GM12865 (cell line): Measurements from ENCODE around the gene ADAMTSL1.

ENCODE experiments used
- DNase-seq: peaks from one replicate; pipeline ENCODE4 v3.0.0; 2010; ENCODE audit warnings: low read depth
- H3K4me3 ChIP-seq: 2 replicates; pipeline ENCODE4 v1.5.1; 2011; ENCODE audit warnings: mild to moderate bottlenecking, low read depth, low read length, control low read depth
- TF ChIP-seq, protein P1 (sequence below): IDR thresholded peaks from 2 replicates; pipeline ENCODE4 v1.5.1; 2011; ENCODE audit warnings: low read length, control low read depth, low read depth, inconsistent platforms; ENCODE audit not compliant: insufficient read depth; ENCODE audit errors: missing control alignments

Gene ADAMTSL1

DNA sequence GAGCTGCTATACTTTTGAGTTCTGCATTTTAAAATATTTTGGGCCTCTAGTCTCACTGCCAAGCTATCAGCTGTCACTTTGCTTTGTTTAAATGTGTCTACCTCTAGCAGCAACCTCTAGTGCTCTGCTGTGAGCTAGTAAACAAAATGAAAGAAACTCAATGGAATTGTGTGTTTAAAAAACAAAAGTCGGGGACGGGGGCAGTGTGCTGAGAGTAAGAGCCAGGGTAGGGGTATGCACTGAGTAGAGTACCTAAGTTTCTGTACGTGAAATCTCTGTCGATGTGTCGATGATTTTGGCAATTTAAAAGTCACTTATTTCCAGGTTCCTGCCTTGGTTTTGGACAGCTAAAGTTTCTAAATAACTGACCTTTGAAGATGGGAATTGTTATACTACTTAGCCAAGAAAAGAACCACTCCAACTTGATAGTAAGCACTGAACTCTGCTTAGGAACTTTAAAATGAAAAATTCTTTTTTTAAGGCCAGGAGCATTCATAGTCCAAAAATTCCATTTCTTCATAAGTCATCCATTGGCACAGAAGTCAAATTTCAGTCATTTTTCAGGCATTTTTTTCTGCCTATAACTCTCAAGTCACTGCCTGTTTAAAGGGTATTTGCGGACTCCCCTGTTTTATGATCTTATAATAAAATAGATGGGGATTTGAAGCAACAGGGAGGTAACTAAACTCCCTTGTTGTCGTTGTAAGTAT is 447.6 kb downstream of the ADAMTSL1 start:
- TF ChIP-seq, protein P1, sequence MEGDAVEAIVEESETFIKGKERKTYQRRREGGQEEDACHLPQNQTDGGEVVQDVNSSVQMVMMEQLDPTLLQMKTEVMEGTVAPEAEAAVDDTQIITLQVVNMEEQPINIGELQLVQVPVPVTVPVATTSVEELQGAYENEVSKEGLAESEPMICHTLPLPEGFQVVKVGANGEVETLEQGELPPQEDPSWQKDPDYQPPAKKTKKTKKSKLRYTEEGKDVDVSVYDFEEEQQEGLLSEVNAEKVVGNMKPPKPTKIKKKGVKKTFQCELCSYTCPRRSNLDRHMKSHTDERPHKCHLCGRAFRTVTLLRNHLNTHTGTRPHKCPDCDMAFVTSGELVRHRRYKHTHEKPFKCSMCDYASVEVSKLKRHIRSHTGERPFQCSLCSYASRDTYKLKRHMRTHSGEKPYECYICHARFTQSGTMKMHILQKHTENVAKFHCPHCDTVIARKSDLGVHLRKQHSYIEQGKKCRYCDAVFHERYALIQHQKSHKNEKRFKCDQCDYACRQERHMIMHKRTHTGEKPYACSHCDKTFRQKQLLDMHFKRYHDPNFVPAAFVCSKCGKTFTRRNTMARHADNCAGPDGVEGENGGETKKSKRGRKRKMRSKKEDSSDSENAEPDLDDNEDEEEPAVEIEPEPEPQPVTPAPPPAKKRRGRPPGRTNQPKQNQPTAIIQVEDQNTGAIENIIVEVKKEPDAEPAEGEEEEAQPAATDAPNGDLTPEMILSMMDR = no peak
- no peak overlapping the region for H3K4me3 ChIP-seq
- no peak for DNase-seq

DNA sequence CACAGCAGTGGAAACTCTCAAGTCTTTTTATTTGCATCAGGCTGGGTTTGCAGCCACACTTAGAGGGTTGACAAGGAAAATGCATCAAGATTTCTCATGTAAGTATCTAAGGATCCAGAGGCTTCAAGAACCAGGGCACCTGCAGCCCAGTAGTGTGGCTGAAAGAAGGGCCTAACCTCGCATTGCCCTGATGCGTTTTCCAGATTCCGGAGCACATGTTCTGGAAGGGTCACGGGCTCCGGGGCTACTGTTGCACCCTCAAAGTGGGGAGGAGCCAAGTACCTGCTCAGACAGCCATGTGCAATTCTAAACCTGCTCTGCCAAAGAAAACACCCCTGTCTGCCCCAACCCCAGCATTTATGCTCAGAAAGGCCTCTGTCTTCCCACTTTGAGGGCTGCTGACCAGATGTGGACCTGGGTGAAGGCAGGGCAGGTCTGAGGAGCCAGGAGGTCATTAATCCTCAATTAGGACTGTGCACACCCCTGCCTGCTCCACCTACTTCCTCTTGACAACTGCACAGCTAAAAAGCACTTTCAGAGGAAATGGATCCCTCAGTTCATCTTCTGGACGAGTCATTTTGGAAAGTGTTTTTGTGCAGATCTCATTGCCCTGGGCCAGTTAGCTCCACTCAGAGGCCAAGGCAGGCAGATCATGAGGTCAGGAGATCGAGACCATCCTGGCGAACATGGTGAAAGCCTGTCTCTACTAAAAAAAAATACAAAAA is 448.4 kb downstream of the ADAMTSL1 start:
- TF ChIP-seq, protein P1 = no peak
- H3K4me3 ChIP-seq = no peak overlapping the region
- no peak for DNase-seq

DNA sequence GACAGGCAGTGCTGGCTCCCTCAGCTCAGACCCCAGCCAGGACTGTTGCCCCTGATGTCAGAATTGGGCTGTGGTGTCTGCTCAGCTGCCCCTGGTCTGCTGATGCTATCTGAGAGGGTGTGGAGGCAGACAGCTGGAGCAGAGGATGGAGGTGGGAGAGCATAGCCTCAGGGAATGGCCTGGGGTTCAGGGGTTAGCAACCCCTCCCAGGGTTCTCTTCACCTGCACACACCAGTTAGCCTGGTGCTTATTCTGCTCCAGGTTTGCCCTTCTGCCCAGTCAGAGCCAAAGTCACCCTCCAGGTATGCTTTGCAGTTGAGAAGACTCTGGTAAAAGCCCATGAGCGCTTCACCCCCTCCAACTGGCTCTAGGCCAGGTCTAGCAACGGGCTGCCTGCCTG is 449.2 kb downstream of the ADAMTSL1 start:
- no peak overlapping the region for H3K4me3 ChIP-seq
- no peak for DNase-seq
- TF ChIP-seq, protein P1 = no peak

DNA sequence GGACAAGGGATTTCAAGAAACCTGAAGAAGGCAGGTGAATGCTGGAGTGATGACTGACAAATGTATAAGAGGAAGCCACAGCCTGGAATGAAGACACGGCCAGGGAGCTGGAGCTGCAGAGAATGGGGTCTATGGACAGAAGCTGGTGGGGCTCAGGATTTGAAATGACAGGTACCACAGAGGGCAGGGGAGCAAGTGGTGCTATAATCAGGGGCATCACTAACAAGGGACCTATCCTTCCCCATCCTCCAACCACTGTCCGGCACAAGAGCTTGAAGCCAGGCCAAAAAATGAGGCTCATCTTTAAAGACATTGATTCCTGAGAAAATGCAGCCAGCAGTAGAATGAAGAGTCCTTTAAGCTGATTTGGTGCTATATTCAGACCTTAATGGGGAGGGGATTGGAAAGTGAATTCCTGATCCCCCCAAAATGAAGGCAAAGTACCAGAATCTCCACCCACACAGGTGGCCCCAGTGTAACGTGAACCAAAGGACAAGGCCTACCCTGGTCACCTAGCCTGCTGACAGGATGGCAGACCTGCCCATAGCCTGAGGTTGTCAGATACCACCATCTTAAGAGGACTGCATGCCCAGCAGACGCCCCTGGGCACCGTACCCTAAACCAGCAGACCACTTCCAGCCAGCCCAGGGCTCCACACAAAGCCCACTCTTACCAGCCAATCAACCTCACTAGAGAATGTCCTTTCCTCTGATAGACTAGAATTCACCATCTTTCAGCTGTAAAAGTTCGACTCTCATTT is 449.9 kb downstream of the ADAMTSL1 start:
- TF ChIP-seq, protein P1 = no peak
- no peak for DNase-seq

DNA sequence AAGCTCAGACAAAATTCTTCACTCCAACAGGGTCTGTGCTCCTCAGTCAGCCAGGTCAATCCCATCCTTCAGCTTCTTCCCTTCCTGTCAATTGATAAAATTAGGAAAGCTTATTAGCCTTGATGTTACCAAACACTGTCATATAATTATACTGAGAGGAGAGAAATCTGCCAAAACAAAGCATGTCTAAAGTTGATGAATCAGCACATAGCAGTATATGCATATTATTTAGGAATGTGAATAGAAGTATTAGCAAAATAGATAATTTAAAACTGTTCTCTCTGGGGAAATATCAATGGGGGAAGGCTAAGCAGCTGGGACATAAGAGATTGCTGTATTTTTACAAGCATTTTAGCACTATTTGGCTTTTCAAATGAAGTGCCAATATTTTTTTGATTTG is 451.9 kb downstream of the ADAMTSL1 start:
- DNase-seq = no peak
- TF ChIP-seq, protein P1 = no peak

More for the DNA sequence above, 449.9 kb downstream of the ADAMTSL1 start:
- no peak overlapping the region for H3K4me3 ChIP-seq

DNA sequence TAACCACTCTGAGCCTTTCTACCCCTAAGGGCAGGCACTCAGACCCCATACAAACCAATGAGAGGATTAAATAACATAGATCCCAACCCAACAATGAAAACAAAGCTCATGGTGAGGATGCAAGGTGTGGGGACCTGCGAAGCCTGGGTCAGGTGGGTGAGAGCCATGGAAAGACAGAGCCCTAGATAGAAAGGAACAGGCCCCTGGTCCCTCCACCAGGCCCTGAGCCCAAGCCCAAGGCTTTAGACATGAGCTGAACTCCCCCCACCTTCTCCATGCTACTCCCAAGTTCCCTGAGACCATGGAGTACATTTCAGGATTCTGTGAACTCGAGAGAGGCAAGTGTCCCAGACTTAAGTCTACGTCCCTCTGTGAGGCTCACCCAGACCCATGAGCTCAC is 452.6 kb downstream of the ADAMTSL1 start:
- DNase-seq = no peak
- H3K4me3 ChIP-seq = no peak overlapping the region
- TF ChIP-seq, protein P1 = no peak

More for the DNA sequence above, 451.9 kb downstream of the ADAMTSL1 start:
- H3K4me3 ChIP-seq = no peak overlapping the region
